NCI-H2081 treated with DMSO at 0.1 percent for 48 hours (cell line): ENCODE data around the gene HTR1D.
"Not testable (repeated sequence)": the region's sequence is repeated elsewhere in the genome, so short reads cannot be mapped to it uniquely, and the experiment has no call there.

Source experiments
- DNase-seq: peaks from one replicate; lab custom pipeline; 2025; lab: John Stamatoyannopoulos, UW

Gene HTR1D

GRCh38 chr1:23216771-23217420 is 406 bp downstream of the HTR1D start:
- no peak for DNase-seq

- no peak for DNase-seq
Observed at GRCh38 chr1:23215751-23216449, 1.4 kb downstream of the HTR1D start.

- no peak for DNase-seq
Observed at GRCh38 chr1:23215291-23215690, 2.0 kb downstream of the HTR1D start.

- DNase-seq = no peak
Observed at GRCh38 chr1:23214640-23215039, 2.7 kb downstream of the HTR1D start.

GRCh38 chr1:23211955-23212354 is 5.3 kb downstream of the HTR1D start:
- DNase-seq = no peak

- DNase-seq = no peak
Observed at GRCh38 chr1:23210963-23211362, 6.3 kb downstream of the HTR1D start.

- no peak for DNase-seq
Observed at GRCh38 chr1:23210351-23210785, 6.9 kb downstream of the HTR1D start.

GRCh38 chr1:23209770-23210169 is 7.5 kb downstream of the HTR1D start:
- DNase-seq = no peak

- no peak for DNase-seq
Observed at GRCh38 chr1:23208527-23208926, 8.8 kb downstream of the HTR1D start.

- DNase-seq = not testable (repeated sequence)
Observed at GRCh38 chr1:23207733-23208132, 9.6 kb downstream of the HTR1D start.

GRCh38 chr1:23202263-23202749 is 15.0 kb downstream of the HTR1D start:
- DNase-seq = no peak

- no peak for DNase-seq
Observed at GRCh38 chr1:23200883-23201282, 16.4 kb downstream of the HTR1D start.

GRCh38 chr1:23198373-23198772 is 18.9 kb downstream of the HTR1D start:
- no peak for DNase-seq

- DNase-seq = no peak
Observed at GRCh38 chr1:23196627-23197328, 20.5 kb downstream of the HTR1D start.

- DNase-seq = no peak
Observed at GRCh38 chr1:23194119-23194984, 22.9 kb downstream of the HTR1D start.

GRCh38 chr1:23193391-23194118 is 23.7 kb downstream of the HTR1D start:
- DNase-seq = no peak

GRCh38 chr1:23191199-23191598 is 26.1 kb downstream of the HTR1D start:
- no peak for DNase-seq

- DNase-seq = not testable (repeated sequence)
Observed at GRCh38 chr1:23188936-23189452, 28.3 kb downstream of the HTR1D start.

- DNase-seq = no peak
Observed at GRCh38 chr1:23188434-23188884, 28.8 kb downstream of the HTR1D start.

GRCh38 chr1:23187637-23188036 is 29.7 kb downstream of the HTR1D start:
- DNase-seq = no peak

GRCh38 chr1:23185381-23185780 is 31.9 kb downstream of the HTR1D start:
- DNase-seq = no peak
